ENCODE results near the gene FBXO15. TPM values are rescaled to one million over a fixed set of nuclear protein-coding genes. Genes with fewer than 3 reads are reported as not detected.
A peak's percentile ranks its signal among the peaks of the same experiment; 100 is the strongest.

Gene FBXO15
- 0.10 and 0.23 TPM in 2 replicates for total RNA-seq

- DNase-seq (ENCODE audit: extremely low read depth, low read depth, low spot score), result peak; percentile 73
Measured at GRCh38 chr18:74147779-74148542, at the start of gene FBXO15, which contains the start of gene TIMM21. Gene FBXO15 (minus strand): TSS chr18:74147834. CDS start chr18:74147785, 49 bp downstream. Gene TIMM21 (plus strand): TSS chr18:74148523. CDS start chr18:74148809, 286 bp downstream.

GRCh38 chr18:74196220-74197119 is 48.8 kb upstream of the FBXO15 start:
- peak; percentile 50 for DNase-seq (ENCODE audit: extremely low read depth, low read depth, low spot score)

GRCh38 chr18:74194691-74195090 is 47.1 kb upstream of the FBXO15 start:
- no peak for DNase-seq (ENCODE audit: extremely low read depth, low read depth, low spot score)

GRCh38 chr18:74191577-74191976 is 43.9 kb upstream of the FBXO15 start:
- DNase-seq (ENCODE audit: extremely low read depth, low read depth, low spot score), result no peak

GRCh38 chr18:74190086-74190485 is 42.5 kb upstream of the FBXO15 start:
- DNase-seq (ENCODE audit: extremely low read depth, low read depth, low spot score), result no peak

GRCh38 chr18:74186661-74187060 is 39.0 kb upstream of the FBXO15 start:
- no peak for DNase-seq (ENCODE audit: extremely low read depth, low read depth, low spot score)

GRCh38 chr18:74185860-74186259 is 38.2 kb upstream of the FBXO15 start:
- DNase-seq (ENCODE audit: extremely low read depth, low read depth, low spot score), result no peak

GRCh38 chr18:74184875-74185274 is 37.2 kb upstream of the FBXO15 start:
- no peak for DNase-seq (ENCODE audit: extremely low read depth, low read depth, low spot score)

- no peak for DNase-seq (ENCODE audit: extremely low read depth, low read depth, low spot score)
Measured at GRCh38 chr18:74183130-74183529, 35.5 kb upstream of the FBXO15 start.

- no peak for DNase-seq (ENCODE audit: extremely low read depth, low read depth, low spot score)
Measured at GRCh38 chr18:74182335-74182734, 34.7 kb upstream of the FBXO15 start.

GRCh38 chr18:74179623-74180199 is 32.1 kb upstream of the FBXO15 start:
- no peak for DNase-seq (ENCODE audit: extremely low read depth, low read depth, low spot score)

- DNase-seq (ENCODE audit: extremely low read depth, low read depth, low spot score), result no peak
Measured at GRCh38 chr18:74178884-74179283, 31.2 kb upstream of the FBXO15 start.

- no peak for DNase-seq (ENCODE audit: extremely low read depth, low read depth, low spot score)
Measured at GRCh38 chr18:74175658-74176057, 28.0 kb upstream of the FBXO15 start.

- no peak for DNase-seq (ENCODE audit: extremely low read depth, low read depth, low spot score)
Measured at GRCh38 chr18:74173434-74173750, 25.8 kb upstream of the FBXO15 start.

GRCh38 chr18:74172697-74173433 is 25.2 kb upstream of the FBXO15 start:
- no peak for DNase-seq (ENCODE audit: extremely low read depth, low read depth, low spot score)

GRCh38 chr18:74171910-74172606 is 24.4 kb upstream of the FBXO15 start:
- no peak for DNase-seq (ENCODE audit: extremely low read depth, low read depth, low spot score)

GRCh38 chr18:74166386-74166785 is 18.8 kb upstream of the FBXO15 start:
- DNase-seq (ENCODE audit: extremely low read depth, low read depth, low spot score), result no peak

GRCh38 chr18:74163019-74163660 is 15.5 kb upstream of the FBXO15 start:
- DNase-seq (ENCODE audit: extremely low read depth, low read depth, low spot score), result no peak

- DNase-seq (ENCODE audit: extremely low read depth, low read depth, low spot score), result no peak
Measured at GRCh38 chr18:74155276-74155675, 7.6 kb upstream of the FBXO15 start.

GRCh38 chr18:74154716-74155115 is 7.1 kb upstream of the FBXO15 start:
- no peak for DNase-seq (ENCODE audit: extremely low read depth, low read depth, low spot score)

All from glomerular endothelial cell (primary cell).